AG04449 (cell line): Measurements from ENCODE around the gene GNG7.
"Not testable (repeated sequence)": the region's sequence is repeated elsewhere in the genome, so short reads cannot be mapped to it uniquely, and the experiment has no call there.

Source experiments
- CTCF ChIA-PET: fragments of 350-600 bp; formaldehyde crosslinking; extraction: SDS; loops from one replicate; lab custom pipeline; 2021; ENCODE audit warnings: antibody characterized with exemption; lab: Yijun Ruan, JAX
- POLR2A ChIA-PET: fragments of 400-600, 350-600 bp; formaldehyde crosslinking; extraction: SDS; loops from one replicate; lab custom pipeline; 2020; ENCODE audit warnings: antibody characterized with exemption, inconsistent platforms; lab: Yijun Ruan, JAX
- DNase-seq: peaks from one replicate; pipeline ENCODE4 v3.0.0-alpha.2; 2010; ENCODE audit warnings: low read depth, low spot score
- H3K4me3 ChIP-seq: 2 replicates; pipeline ENCODE4 v1.5.1; 2011; ENCODE audit warnings: low read depth, mild to moderate bottlenecking, control low read depth, low read length
- CTCF ChIP-seq: IDR thresholded peaks from one replicate; pipeline ENCODE4 v1.5.1; 2011; ENCODE audit warnings: mild to moderate bottlenecking, moderate library complexity, low read length, control low read depth, inconsistent platforms; ENCODE audit not compliant: insufficient read depth; ENCODE audit errors: missing control alignments

Gene GNG7

GRCh38 chr19:2648099-2648498 is 54.4 kb downstream of the GNG7 start:
- DNase-seq: no peak
- no peak for TF ChIP-seq CTCF
- CTCF ChIA-PET: interaction anchor here (0.6 to 13.6 kb wide), 54 partner anchors 8 to 321 kb away, joined by 3 to 287 read pairs (median 4); partner anchors contain the start of genes GADD45B, SGTA, SLC39A3 and THOP1
- POLR2A ChIA-PET: no interaction called here
- no peak overlapping the region for H3K4me3 ChIP-seq

DNA sequence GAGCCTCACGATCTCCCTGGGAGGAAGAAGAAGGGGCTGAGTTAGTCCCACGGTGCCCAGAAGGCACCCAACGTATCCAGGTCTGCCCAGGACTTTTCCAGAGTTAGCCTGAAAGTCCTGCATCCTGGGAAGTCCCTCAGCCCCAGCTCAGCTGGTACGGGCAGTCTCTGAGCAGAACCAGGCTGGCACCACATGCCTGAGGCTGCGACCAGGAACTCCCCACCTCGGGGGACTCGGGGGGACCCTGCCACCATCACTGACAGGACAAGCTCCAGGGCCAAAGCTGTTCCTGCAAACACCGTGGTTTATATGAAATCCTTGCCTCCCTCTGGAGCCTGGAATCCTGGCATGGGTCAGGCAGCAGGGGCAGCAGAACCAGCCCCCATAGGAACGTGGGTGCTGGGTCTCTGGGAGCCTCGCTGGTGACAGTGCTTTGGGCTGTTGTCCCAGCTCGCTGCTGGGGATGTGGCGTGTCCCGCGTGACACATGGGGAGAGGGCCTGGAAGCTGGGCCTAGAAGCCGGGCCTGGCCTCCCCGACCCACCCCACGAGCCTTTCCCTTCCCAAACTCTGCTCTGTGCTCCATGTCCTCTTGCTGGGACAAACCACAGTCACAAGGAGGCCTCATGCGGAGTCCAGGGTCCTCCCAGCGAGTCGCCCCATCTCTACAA is 55.5 kb downstream of the GNG7 start:
- no peak for TF ChIP-seq CTCF
- H3K4me3 ChIP-seq: no peak overlapping the region
- ChIA-PET CTCF (interaction anchor here (2.0 to 13.6 kb wide), 9 partner anchors 10 to 304 kb away, joined by 5 to 287 read pairs (median 14); partner anchors contain the start of gene ZNF554), POLR2A (interaction anchor here (0.6 kb wide), 1 partner anchor 95 kb away, joined by 3 read pairs; no protein-coding TSS in a partner anchor)
- DNase-seq: no peak

DNA sequence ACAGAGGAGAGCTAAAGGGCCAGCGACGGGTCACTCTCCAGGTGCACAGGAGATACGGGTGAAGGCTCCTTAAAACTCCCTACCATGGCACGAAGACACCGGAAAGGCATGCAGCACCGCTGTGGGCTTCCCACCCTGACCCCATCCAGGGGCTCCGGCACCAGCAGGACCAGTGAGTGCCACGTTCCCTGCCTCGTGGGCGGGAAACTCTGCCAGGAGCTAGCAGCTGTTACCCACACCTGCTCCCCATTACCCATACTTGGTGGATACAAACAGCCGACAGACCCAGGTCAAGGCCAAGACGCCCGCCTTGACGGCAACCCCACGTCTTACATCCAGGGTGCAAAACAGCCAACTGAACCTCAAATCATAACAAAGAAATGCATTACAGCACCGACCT is 56.7 kb downstream of the GNG7 start:
- CTCF ChIA-PET: interaction anchor here (1.2 to 13.6 kb wide), 4 partner anchors 9 to 242 kb away, joined by 3 to 287 read pairs (median 8); no protein-coding TSS in a partner anchor
- DNase-seq: no peak
- TF ChIP-seq CTCF: no peak
- no peak overlapping the region for H3K4me3 ChIP-seq
- POLR2A ChIA-PET: no interaction called here

DNA sequence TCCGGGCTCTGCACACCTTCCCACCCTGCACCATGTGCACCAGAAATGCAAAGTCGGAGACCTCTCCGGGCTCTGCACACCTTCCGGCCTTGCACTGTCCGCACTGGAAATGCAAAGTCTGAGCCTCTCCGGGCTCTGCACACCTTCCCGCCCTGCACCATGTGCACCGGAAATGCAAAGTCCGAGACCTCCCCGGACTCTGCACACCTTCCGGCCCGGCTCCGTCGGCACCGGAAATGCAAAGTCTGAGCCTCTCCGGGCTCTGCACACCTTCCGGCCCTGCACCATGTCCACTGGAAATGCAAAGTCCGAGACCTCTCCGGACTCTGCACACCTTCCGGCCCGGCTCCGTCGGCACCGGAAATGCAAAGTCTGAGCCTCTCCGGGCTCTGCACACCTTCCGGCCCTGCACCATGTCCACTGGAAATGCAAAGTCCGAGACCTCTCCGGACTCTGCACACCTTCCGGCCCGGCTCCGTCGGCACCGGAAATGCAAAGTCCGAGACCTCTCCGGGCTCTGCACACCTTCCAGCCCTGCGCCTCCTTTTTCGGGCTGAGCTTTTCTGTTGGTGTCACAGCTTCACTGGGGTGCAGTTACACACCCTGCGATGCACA is 59.3 kb downstream of the GNG7 start:
- CTCF ChIA-PET: interaction anchor here (13.6 kb wide), 1 partner anchor 107 kb away, joined by 287 read pairs; no protein-coding TSS in a partner anchor
- POLR2A ChIA-PET: interaction anchor here (0.8 kb wide), 1 partner anchor 327 kb away, joined by 3 read pairs; no protein-coding TSS in a partner anchor
- DNase-seq, H3K4me3 ChIP-seq: not testable (repeated sequence)

GRCh38 chr19:2641332-2641698 is 61.2 kb downstream of the GNG7 start:
- ChIA-PET CTCF (interaction anchor here (2.6 kb wide), 1 partner anchor 109 kb away, joined by 13 read pairs; no protein-coding TSS in a partner anchor), POLR2A (interaction anchor here (1.3 kb wide), 1 partner anchor 163 kb away, joined by 3 read pairs; no protein-coding TSS in a partner anchor)
- TF ChIP-seq CTCF: no peak

DNA sequence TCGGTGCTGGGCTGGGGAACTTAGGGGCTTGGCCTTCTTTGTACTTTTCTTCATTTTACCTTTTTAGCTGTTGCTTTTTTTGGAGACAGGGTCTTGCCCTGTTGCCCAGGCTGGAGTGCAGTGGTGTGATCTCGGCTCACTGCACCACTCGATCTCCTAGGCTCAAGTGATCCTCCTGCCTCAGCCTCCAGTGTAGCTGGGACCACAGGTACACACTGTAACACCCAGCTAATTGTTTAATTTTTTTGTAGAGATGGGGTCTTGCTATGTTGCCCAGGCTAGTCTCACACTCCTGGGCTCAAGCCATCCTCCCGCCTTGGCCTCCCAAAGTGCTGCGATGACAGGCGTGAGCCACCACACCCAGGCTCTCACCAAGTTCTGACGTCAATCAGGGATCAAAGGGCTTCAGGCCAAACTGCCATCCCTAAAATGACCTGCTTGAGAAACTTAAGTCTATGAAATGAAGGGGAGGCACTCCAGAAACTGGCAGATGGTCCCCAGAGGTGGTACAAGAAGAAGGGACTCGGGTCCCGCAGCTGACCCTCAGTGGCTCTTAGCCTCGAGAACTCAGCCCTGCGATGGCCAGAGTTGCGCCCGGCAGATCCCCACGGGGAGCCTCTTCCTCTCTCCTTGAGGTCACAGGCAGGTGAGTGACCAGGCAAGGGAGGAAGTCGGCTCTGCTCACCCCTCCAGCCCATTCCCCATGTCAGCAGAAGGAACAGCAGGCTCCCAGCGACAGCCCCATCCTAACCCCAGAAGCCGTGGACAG is 61.7 kb downstream of the GNG7 start:
- no peak for DNase-seq
- TF ChIP-seq CTCF: no peak
- ChIA-PET POLR2A (no interaction called here), CTCF (interaction anchor here (0.7 to 2.6 kb wide), 3 partner anchors 8 to 122 kb away, joined by 3 to 13 read pairs (median 11); no protein-coding TSS in a partner anchor)
- no peak overlapping the region for H3K4me3 ChIP-seq

More at GRCh38 chr19:2641332-2641698, 61.2 kb downstream of the GNG7 start:
- no peak overlapping the region for H3K4me3 ChIP-seq
- no peak for DNase-seq
